ACC112 (cell line): ENCODE measurements around the gene ELAVL3.
A peak's percentile ranks its signal among the peaks of the same experiment; 100 is the strongest.
"Not testable (repeated sequence)": the region's sequence is repeated elsewhere in the genome, so short reads cannot be mapped to it uniquely, and the experiment has no call there.

Experiments
- H2AFZ ChIP-seq: fragments of 200-600 bp; sonication (generic); one replicate; pipeline ENCODE4 v1.6.0; 2017; ENCODE audit warnings: antibody characterized with exemption, low read length; ENCODE audit not compliant: unreplicated experiment
- H3K27ac ChIP-seq: fragments of 200-600 bp; sonication (generic); 2 replicates; pipeline ENCODE4 v1.5.1; 2014; ENCODE audit warnings: low read depth, mild to moderate bottlenecking, antibody characterized with exemption, low read length, moderate library complexity
- H3K27me3 ChIP-seq: fragments of 200-600 bp; sonication (generic); 2 replicates; pipeline ENCODE4 v1.6.1; 2014; ENCODE audit warnings: mild to moderate bottlenecking, antibody characterized with exemption, low read length, moderate library complexity, mixed read lengths; ENCODE audit not compliant: insufficient read depth
- H3K36me3 ChIP-seq: fragments of 200-600 bp; sonication (generic); 2 replicates; pipeline ENCODE4 v1.6.1; 2016; ENCODE audit warnings: mild to moderate bottlenecking, antibody characterized with exemption, low read length, moderate library complexity, mixed read lengths; ENCODE audit not compliant: insufficient read depth
- H3K4me1 ChIP-seq: fragments of 200-600 bp; sonication (generic); one replicate; pipeline ENCODE4 v1.6.1; 2016; ENCODE audit warnings: low read length, mixed read lengths; ENCODE audit not compliant: insufficient read depth, unreplicated experiment, control insufficient read depth
- H3K4me3 ChIP-seq: fragments of 200-600 bp; sonication (generic); 2 replicates; pipeline ENCODE4 v1.5.1; 2014; ENCODE audit warnings: mild to moderate bottlenecking, low read depth, low read length
- H3K79me2 ChIP-seq: fragments of 200-600 bp; sonication (generic); one replicate; pipeline ENCODE4 v1.6.0; 2016; ENCODE audit warnings: low read length; ENCODE audit not compliant: control insufficient read depth, unreplicated experiment, insufficient read depth

The ELAVL3 gene

DNA sequence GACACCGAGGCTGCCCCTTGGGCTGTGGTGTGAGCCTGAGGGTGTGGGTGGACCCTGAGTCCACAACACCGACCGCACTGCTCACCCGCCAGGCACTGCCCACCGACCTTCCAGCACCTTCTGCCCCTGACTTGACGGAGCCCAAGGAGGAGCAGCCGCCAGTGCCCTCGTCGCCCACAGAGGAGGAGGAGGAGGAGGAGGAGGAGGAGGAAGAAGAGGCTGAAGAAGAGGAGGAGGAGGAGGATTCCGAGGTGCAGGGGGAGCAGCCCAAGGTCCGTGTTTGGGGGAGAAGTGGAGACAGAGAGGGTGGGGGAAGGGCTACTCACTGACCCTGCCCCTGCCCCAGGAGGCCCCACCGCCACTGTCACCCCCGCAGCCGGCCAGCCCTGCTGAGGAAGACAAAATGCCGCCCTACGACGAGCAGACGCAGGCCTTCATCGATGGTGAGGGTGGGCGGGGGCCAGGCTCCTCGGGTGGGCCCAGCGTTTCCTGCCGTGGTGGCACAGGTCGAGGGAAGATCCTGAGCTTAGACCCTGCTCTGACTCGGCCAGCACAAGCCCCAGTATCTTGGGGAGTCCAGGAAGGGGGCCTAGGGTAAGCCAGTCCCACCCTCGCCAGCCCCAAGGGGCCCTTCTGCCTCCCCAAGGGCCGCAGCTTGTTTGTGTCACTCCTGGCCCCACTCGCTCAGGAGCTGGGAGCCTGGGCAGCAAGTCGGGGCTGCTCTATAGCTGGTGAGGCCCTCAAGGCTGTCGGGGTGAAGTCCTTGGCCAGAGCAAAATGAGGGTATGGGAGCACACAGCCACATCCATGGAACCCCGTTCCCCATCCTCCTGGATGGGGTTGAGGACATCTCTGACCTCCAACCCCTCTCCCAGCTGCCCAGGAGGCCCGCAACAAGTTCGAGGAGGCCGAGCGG lies 33.2 kb downstream of the ELAVL3 start:
- no peaks in the 10 kb centered on the region for H3K27me3 ChIP-seq
- H3K4me3 ChIP-seq: no peak overlapping the region
- H3K79me2 ChIP-seq: no peaks in the 10 kb centered on the region
- no peaks in the 10 kb centered on the region for H3K36me3 ChIP-seq
- H2AFZ ChIP-seq: no peak overlapping the region
- H3K4me1 ChIP-seq: peaks cover 5% of the 10 kb centered on the region
- no peak overlapping the region for H3K27ac ChIP-seq

- H3K79me2 ChIP-seq: no peaks in the 10 kb centered on the region
- H3K4me3 ChIP-seq: no peak overlapping the region
- no peak overlapping the region for H3K27ac ChIP-seq
- no peak overlapping the region for H2AFZ ChIP-seq
- peaks cover 5% of the 10 kb centered on the region for H3K4me1 ChIP-seq
- H3K27me3 ChIP-seq: no peaks in the 10 kb centered on the region
- H3K36me3 ChIP-seq: no peaks in the 10 kb centered on the region
Measured at GRCh38 chr19:11446652-11447301, 34.1 kb downstream of the ELAVL3 start.

GRCh38 chr19:11446271-11446651 lies 34.6 kb downstream of the ELAVL3 start:
- Histone ChIP-seq H3K27ac (no peak overlapping the region), H3K4me3 (no peak overlapping the region), H3K27me3 (no peaks in the 10 kb centered on the region), H3K4me1 (peaks cover 5% of the 10 kb centered on the region), H3K79me2 (no peaks in the 10 kb centered on the region), H2AFZ (no peak overlapping the region), H3K36me3 (no peaks in the 10 kb centered on the region)

GRCh38 chr19:11445141-11445540 lies 35.7 kb downstream of the ELAVL3 start:
- no peak overlapping the region for H3K4me3 ChIP-seq
- no peak overlapping the region for H2AFZ ChIP-seq
- H3K4me1 ChIP-seq: peaks cover 5% of the 10 kb centered on the region
- H3K36me3 ChIP-seq: no peaks in the 10 kb centered on the region
- no peaks in the 10 kb centered on the region for H3K79me2 ChIP-seq
- H3K27me3 ChIP-seq: no peaks in the 10 kb centered on the region
- no peak overlapping the region for H3K27ac ChIP-seq

DNA sequence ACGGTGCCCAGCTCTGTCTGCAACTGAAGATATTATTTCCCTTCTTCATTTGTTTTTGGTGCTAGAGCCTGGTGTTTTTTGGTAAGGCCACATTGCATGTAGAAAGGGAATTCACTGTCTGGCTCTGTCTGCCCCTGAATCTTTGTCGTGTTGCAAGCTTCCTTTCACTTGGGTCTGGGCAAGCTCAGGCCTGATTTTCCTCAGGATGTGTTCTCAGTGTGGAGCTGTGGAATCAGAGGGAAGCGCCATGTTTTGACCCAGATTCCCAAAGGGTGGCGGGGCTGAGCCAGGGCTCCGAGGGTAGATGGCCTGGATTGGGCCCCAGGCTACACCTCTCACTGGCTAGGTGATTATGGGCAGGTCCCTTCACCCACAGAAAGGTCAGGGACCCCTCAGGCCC lies 36.8 kb downstream of the ELAVL3 start:
- Histone ChIP-seq H3K27ac (no peak overlapping the region), H2AFZ (no peak overlapping the region), H3K4me1 (peaks cover 5% of the 10 kb centered on the region), H3K4me3 (no peak overlapping the region), H3K79me2 (no peaks in the 10 kb centered on the region), H3K36me3 (no peaks in the 10 kb centered on the region), H3K27me3 (no peaks in the 10 kb centered on the region)

DNA sequence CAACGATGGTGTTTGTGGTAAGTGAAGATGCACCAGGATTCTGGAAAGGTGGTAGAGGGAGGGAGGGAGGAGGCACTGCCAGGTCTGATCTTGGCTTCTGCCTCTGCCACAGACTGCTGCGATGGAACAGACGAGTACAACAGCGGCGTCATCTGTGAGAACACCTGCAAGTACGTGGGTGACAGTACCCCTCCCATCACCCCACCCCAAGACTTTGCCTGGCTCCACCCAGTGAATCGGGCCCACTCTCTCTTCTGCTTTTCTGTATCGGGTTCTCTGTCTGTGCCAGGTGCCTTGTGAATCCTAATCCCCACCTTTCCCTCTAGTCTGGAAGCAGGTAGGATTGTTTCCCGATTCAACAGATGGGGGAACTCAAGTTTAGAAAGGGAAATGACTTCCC lies 42.9 kb downstream of the ELAVL3 start:
- no peaks in the 10 kb centered on the region for H3K27me3 ChIP-seq
- H3K4me3 ChIP-seq: no peak overlapping the region
- H3K79me2 ChIP-seq: peaks cover 20% of the 10 kb centered on the region
- H3K36me3 ChIP-seq: no peaks in the 10 kb centered on the region
- peaks cover 10% of the 10 kb centered on the region for H3K4me1 ChIP-seq
- H3K27ac ChIP-seq: no peak overlapping the region
- no peak overlapping the region for H2AFZ ChIP-seq

- peak overlapping the region; percentile 99 for H3K4me3 ChIP-seq
- peak overlapping the region; percentile 85 for H2AFZ ChIP-seq
- no peaks in the 10 kb centered on the region for H3K27me3 ChIP-seq
- H3K79me2 ChIP-seq: peaks cover 20% of the 10 kb centered on the region
- peaks cover 10% of the 10 kb centered on the region for H3K4me1 ChIP-seq
- no peaks in the 10 kb centered on the region for H3K36me3 ChIP-seq
- peak overlapping the region; percentile 74 for H3K27ac ChIP-seq
Measured at GRCh38 chr19:11435833-11436313, 45.0 kb downstream of the ELAVL3 start.

- H3K27ac ChIP-seq: peak within 1 kb of the TSS; percentile 74
- H3K27me3 ChIP-seq: no peaks in the 10 kb centered on the region
- peaks cover 20% of the 10 kb centered on the region for H3K79me2 ChIP-seq
- H3K36me3 ChIP-seq: no peaks in the 10 kb centered on the region
- H2AFZ ChIP-seq: peak within 1 kb of the TSS; percentile 96
- H3K4me1 ChIP-seq: peaks cover 10% of the 10 kb centered on the region
- peak within 1 kb of the TSS; percentile 99 for H3K4me3 ChIP-seq
Measured at GRCh38 chr19:11435057-11435832, 45.6 kb downstream of the ELAVL3 start, which contains the start of the genes ODAD3 and PRKCSH. TSS of gene ODAD3 (minus strand) at chr19:11435121. CDS start at chr19:11435016, 105 bp downstream. TSS of gene PRKCSH (plus strand) at chr19:11435635. CDS start at chr19:11436118, 483 bp downstream.

- Histone ChIP-seq H3K36me3 (no peaks in the 10 kb centered on the region), H3K79me2 (peaks cover 20% of the 10 kb centered on the region), H3K27ac (peak overlapping the region; percentile 74), H3K27me3 (no peaks in the 10 kb centered on the region), H3K4me3 (peak overlapping the region; percentile 99), H3K4me1 (peaks cover 10% of the 10 kb centered on the region), H2AFZ (peak overlapping the region; percentile 96)
Measured at GRCh38 chr19:11434703-11435056, 46.2 kb downstream of the ELAVL3 start.

DNA sequence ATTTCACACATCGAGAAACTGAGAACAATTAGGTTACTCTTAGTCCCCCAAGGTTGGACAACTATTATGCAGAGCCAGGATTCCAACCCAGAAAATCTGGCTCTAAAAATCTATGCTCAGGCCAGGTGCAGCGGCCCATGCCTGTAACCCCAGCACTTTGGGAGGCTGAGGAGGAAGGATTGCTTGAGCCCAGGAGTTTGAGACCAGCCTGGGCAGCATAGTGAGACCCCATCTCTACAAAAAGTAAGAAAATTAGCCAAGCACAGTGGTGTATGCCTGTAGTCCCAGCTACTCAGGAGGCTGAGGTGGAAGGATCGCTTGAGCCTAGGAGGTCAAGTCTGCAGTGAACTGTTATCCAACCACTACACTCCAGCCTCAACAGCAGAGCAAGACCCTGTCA lies 47.3 kb downstream of the ELAVL3 start:
- H3K4me1 ChIP-seq: peaks cover 10% of the 10 kb centered on the region
- not testable (repeated sequence) for H3K36me3 ChIP-seq, H3K4me3 ChIP-seq, H2AFZ ChIP-seq, H3K27me3 ChIP-seq, H3K27ac ChIP-seq
- peaks cover 20% of the 10 kb centered on the region for H3K79me2 ChIP-seq
